HG02973 (cell line): ENCODE results near the gene FBN1.

ENCODE experiments used
- ATAC-seq: cut with Tn5 transposase; IDR thresholded peaks from one replicate; pipeline ENCODE4 v1.9.1; 2021; ENCODE audit warnings: moderate library complexity; ENCODE audit not compliant: unreplicated experiment

Gene FBN1

DNA sequence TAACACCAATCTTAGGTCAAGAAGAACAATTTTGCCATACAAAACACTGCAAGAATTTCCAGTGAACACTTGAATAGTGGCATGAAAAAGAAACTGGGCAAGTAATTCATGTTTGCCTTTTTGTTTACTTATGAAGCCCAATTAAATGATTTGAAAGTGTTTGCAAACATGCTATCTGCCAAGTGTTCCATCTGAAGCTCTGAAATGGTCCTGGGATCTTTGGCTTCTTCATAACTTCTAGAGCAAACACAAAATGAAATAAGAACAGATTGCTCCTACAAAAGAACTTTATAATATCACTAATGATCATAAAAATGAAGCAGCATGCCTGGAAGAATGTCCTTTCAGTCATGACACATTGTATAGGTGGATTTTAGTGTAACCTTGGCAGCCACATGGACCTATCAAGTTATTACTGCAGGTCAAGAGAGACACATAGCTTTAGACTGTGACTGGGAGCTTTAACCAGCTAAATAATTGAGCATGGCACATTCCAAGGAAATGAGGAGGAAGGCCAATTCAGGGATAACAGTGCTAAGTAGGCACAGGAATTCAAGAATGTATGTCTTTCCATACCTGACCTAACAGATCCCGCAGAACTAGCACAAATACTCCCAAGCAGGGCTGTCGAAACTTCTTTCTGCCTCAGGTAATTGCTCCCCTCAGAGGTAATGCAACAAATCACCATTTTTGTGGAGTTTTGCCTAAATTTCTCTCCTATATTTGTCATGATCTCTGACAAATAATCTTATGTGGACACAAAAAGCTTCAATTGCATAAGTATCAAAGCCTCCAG lies 169.7 kb downstream of the FBN1 start:
- ATAC-seq: no peak

DNA sequence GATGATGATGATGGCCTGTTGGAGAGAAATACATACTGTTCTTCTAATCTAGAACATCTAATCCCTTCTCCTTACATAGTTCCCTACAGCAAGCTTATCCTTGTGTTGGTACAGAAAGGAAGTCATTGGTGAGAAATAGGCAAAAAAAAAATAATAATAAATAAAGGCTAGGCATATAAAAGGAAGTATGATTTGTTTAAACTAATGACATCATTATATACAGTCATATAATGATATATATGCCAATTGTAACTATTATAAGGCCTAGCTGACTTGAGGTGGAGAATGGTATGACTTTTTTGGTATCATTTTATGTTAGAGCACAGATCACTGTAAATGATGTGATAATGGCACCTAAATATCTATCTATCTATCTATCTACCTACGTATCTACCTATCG lies 171.8 kb downstream of the FBN1 start:
- no peak for ATAC-seq

DNA sequence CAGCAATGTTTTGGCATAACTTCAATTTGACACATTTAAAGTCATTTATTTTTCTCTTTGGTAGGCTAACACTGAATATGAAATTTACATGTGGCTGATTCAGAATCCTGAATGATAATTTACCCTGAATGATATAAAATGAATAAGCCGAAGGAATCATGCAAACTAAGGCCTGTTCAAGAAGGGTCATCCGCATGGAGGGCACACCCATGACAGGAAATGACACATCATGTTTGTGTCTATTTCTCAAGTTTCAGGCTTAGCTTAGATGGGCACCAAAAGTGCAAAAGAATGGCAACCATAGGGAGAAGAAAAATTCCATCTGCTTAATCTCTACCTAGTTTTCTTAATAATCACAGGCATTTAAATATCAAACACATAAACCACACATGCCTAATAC lies 172.8 kb downstream of the FBN1 start:
- ATAC-seq: no peak

DNA sequence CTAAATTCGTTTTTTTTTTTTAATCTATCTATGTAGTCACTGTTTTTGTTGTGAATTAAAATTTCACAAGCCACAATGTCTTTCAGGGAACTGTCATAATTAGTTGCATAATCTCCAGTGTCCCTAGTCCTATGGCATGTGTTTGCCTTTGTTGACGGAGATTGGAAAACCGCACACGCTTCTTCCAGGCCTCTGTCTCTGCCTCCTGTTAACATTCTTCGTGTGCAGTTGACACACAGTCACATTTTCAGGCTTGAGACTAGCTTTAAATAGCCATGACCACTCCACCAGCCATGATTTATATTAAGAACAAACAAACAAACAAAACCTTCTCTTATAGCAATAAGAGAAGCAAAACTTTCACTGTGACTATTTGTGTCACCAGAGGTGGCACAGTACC lies 174.4 kb downstream of the FBN1 start:
- ATAC-seq: no peak

DNA sequence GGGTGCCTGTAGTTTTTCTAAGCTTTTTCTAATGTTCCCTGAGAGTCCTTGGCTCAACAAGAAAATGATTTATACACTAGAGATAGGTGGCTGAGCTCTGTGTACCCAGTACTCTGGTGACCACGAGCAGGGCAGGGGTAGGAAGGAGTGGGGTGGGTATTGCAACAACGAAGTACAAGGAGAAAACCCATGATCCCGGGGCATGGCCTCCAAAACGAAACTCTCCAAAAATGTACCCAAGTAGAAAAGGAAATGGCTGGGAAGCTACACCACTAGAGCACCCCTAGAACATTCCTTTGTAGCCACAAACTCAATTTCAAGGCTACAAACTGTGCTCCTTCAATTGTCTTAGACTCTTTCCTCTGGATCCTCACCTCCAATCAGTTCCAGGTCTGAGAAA lies 175.4 kb downstream of the FBN1 start:
- no peak for ATAC-seq

DNA sequence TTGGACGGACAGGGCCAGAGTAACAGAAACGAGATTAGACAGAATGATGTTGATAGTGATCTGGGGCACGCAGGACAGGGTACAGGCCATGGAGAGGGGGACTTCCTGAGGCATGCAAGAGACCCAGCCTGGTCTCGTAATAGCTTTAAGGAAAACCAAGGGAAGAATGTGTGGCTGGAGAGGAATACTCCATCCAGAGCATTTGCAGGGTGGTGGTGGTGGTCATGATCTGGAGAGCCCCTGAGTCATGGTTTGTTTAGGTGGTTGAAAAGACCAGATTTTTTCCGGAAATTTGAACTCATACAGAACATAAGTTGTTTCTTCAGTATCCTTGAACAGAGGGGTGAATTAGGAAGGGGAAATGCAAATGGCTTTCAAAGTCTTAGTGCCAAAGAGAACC lies 175.8 kb downstream of the FBN1 start:
- no peak for ATAC-seq

DNA sequence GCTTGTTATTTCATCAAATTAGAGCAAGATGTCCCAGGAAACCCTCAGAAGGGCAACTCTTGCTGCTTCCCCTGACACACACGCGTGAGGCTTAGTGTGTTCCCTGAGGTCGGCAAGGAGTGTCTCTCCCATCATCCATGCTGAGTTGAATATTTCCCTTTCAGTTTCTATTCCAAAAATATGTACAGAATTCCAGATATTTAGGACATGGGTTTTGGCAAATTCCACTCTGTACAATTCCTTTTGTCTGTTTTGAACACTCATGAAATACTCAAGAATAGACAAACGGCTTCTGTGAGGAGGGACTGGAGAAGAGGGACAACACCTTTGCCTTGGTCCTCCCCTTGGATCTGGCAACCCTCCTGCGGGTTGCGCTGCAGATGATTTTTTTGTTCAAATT lies 176.2 kb downstream of the FBN1 start:
- ATAC-seq: no peak

DNA sequence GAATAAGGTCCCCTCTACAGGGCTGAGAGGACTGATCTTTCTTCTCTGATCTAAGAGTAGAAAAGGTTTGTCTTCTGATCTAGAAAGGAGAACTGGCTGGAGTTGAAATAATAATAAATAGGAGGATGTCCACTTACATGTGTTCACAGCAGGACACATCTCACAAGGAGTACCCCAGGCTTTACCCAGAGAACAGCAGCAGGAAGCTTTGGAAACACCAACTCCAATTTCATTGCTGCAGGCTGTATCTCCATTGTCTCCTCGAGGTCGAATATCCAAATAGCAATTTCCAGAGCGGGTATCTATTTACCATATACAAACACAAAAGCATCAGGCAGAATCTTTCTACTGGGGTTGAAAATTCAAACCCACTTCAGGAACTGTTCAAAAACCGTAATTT lies 177.7 kb downstream of the FBN1 start:
- no peak for ATAC-seq

DNA sequence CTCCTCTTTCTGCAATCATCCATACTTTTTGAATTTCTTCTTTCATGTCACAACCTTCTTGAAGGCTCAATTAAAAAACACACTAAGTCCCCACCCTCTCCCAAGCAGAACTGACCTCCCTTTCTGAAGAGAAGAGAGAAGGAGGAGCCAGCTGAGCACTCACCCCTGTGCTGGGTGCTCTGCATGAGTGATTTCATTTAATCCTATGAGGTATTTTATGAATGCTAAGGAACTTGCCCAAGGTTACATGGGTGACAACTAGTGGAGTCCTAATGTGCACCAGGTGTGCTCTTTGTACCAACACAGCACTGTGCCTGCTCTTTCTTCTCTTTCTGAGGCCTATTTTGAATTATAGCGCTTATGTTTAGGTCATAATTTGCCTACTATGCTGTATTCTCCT lies 178.7 kb downstream of the FBN1 start:
- no peak for ATAC-seq

DNA sequence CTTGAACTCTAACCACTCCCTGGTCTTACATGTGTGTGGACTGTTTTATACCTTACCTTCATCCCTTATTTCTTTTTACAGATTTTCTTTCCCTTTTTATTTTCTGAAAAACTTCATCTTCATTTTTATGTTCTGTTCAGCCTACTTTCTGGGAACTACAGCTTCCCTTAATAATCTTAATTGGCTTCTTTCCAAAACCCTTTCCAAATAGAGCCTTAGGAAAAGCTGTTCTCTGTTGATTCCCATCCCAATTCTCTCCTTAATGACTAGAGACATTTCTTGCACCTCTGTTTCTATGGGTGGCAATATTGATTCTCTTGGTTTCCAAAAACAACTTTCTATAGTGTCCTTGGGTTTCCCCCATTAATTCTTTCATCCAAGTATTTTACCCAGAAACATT lies 179.4 kb downstream of the FBN1 start:
- ATAC-seq: no peak

DNA sequence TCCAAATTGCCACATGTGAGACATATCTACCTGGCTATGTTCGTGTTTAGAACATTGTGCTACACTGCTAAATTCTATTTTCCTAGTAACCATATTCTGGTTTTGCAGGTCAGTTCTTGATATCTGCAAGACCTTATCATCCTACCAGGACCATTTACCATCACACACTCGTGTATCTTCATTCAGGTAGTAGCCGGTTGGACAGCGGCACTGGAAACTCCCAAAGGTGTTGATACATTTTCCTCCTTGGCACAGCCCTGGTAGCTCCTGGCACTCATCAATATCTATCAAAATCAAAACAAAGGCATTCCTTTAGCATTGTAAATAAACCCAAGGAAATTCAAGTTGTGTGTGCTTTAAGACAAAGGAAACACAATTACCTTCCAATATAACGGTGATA lies 180.1 kb downstream of the FBN1 start:
- no peak for ATAC-seq

DNA sequence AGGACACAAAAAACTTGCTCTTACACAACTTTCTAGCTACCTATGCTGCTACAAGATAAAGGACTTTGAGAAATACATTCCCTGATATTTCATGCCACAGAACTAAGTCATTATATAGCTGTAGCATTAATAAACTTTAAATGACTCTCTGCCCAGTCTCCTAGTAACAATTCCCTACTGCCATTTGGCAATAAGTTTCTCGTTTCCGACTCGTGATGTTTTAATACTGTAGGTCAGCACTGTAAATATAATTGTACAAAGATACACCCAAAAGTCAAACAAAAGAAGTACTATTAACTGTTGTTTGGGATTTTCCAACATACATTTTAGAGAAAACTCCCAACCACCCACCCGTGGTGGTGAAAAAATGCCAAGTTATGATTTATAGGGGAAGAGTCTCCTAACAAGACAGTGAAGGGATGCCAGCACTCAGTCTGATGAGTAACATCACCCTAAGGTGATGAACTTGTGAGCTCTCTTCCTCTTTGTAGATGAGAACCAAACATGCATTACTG lies 182.1 kb downstream of the FBN1 start:
- ATAC-seq: no peak

DNA sequence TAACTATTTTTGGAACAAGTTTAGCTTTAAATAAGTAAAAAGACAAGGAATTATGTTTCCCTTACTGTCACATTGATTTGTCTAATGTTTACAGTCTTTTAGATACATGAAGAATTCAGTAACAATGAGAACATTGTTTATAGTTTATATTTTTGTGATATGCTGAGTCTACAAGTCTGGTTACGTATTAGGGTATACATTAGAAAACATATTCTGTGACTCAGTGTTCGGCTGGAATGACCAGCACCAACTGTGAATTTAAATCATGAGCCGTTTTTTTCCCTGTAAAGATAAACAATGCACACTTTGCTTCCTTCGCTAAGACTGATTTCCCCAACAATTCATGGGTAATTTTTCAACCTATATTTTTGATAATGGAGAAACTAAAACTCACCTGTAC lies 182.8 kb downstream of the FBN1 start:
- ATAC-seq: no peak

DNA sequence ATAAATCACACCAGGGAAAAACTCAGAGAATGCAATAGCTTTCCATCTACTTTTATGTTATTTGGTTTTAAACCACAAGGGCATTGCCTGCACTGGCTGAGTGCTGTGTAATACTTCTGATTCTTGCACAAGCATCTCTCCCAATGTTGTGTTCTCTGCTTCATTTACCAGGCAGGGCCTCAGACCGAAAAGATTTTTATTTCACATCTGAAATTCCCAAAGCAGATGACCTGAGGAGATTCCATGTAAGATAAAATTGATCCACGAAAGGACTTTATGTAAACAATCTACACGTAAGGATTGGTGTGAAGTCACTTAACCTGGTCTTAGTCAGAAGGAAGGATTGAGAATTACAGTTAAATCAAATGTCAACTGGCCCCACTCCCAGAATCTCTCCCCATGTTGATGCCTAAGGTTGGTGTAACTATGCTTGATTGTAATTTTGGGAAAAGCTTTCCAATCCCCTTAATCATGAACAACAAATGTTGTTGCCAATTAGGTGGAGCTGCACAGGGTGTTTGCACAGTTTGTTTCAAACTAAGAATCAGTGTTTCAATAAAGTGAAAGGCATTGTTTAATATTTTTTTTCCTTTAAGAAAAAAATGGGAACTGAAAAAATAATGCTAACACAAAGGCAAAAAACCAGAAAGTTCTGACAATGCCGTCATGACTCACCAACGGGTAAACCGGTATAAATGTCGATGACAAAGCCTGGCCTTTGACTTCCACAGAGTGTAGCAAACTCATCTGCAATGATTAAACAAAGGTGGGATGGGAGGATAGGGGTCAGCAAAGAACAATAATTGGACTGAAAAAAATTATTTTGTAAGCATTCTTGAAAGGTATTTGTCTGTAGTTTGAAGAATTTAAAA lies 185.7 kb downstream of the FBN1 start:
- no peak for ATAC-seq

DNA sequence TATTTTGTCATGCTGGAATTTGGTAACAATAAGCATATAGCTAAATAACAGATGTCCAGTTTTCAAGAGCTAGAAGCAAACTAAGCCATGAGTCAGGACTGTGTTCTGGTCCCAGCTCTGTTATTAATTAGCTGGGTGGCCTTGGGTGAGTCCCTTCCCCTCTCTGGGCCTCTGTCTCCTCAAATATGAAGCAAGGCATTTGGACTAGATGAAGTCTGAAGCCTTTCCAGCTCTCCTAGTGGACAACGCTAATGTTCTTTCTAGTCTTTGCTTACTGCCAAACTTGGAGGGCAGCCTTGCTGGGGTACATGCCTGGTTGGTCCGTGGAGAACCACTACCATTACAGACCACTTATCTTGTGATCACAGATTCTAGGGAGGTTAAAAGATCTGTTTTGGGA lies 186.6 kb downstream of the FBN1 start:
- no peak for ATAC-seq

DNA sequence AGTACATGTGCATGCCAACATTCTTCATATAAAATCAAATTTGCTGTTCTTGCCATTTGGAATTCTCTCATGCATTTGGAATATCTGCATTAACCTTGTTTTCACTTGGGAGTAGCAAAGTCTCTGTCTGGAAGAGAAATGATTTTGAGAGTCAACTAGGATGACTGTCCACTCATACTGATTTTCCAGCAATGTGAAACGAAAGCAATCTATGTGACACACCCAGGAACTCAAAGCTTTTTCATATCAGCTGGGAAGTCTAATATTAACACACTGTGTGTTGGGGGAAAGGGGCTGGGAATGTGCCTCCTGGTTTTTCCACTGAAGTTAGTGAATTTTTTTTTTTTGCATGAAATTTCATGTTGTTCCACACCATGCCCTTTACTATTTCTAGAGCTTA lies 189.4 kb downstream of the FBN1 start:
- ATAC-seq: no peak

DNA sequence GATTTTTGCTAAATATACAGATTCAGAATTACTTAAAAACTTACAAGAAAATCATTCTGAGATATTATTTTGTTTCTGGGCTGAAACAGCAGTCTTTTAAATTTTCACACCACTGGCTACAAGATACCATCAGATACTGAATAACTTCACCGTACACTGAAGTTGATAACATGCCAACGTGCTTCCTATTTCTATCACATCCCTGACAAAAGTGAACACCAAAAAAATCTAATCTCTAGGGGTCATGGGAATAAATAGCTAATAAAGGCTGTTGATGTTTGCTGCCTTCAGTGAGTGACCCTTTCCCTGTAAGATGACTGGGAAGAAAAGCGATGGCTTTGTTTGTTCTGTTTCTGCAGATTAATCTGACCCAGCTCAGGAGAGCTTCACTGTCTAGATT lies 193.8 kb downstream of the FBN1 start:
- no peak for ATAC-seq

DNA sequence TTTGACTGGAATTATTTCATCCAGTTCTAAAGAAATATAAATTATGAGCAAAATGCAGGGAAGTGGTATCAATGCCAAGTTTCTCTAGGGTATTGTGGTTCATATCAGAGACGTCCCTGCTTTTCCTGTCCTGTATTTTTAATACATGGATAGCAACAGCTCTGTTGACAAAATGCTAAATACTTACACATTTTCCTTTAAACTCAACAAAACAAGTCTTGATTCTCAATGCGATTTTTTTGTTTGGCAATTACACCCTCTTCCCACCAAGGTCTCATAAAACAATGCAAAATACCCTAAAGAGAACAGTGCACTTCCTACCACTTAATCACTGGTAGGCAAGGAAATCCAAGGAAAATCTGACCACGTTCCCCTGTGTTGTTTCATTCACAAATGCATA lies 194.3 kb downstream of the FBN1 start:
- no peak for ATAC-seq

DNA sequence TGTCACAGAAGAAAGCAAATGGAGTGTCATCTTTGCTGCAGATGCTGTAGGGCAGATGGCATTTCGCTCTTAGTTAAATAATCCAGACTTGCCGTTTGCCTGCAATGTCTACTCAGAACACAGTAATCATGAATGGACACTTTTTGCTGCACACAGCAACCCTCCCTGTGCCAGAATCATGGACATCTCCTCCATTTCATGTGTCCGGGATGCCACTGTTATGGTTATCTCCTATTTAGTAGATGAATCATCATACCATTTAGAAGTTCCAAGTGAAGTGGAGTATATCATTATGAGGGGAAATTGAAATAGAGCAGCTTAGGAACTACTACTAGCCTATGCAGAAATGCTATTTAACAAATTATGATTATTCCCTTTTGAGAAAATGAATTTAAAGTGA lies 195.8 kb downstream of the FBN1 start:
- no peak for ATAC-seq

DNA sequence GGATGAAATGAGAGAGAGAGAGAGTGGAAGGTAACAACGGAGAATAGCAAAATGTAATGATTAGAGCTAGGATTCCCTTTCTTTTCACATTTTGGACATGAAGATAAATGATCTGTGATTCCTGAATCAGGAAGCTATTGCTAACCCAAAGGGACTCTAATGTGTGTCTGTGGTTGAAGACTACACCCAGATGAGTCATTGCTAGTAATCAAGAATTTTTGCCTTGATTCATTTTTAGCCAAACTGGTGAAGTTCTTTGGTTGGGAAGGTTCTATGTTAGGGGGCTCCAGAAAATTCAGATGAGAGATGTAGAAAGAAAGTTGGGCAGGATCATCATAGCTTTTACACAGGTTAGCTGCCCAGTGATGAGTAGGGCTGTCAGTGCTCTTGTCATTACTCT lies 197.9 kb downstream of the FBN1 start:
- no peak for ATAC-seq

DNA sequence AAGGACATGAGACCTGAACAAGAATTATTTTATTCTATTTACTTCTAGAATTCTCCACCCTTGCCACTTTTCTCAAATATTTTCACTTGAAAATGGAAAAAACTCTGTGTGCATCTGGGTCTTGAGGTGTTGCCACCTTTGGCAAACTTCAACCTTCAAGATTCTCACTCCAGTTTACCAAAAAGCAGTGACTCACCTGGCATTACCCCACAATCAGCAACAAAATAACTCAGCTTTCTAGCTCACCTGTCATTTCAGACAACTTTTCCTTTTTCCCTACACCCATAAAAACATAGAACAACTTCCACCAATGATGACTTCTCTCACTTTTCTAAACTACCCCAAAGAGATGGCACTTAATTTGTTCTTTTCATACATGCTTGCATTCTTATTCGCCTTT lies 198.5 kb downstream of the FBN1 start:
- no peak for ATAC-seq

DNA sequence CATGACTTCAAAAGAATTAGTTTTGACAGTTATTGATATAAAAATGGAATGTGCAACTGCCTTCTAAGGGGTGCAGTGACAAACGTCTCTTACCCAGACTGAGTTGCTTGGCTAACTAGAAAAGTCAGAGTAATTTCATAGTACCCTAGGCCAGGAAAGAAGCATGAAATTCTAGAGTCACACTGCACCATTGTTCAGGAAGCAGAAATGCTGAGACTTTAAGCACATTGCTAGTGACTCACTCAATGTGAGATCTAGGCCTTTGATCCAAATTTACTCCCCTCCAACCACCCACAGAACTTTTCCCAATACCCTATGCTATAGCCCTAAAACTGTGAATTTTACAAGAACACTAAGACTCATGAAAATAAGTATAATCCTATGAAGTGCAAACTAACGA lies 203.5 kb downstream of the FBN1 start:
- no peak for ATAC-seq
